ENCODE data around the gene PSD2. TPM values are rescaled to one million over a fixed set of nuclear protein-coding genes. Genes with fewer than 3 reads are reported as not detected.

The PSD2 gene
- total RNA-seq, 1 experiment from 2014 or later: 0.79 TPM

DNA sequence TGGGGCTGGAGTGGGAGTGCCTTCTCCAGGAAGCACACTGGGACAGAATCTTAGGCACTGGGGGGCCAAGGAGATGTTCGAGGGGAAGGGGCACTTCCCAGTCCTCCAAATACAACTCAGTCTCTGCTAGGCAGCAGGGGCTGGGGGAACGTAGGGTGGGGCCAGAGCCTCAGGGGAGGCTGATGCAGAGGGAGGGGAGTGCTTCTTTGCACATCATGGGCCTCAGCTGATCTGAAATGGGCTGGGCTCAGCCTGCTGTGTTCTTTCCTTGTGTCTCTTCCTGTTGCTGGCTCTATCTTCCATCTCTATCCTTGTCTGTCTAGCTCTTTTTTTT lies 15.6 kb downstream of the PSD2 start (continued):
- TF ChIP-seq, protein P1, sequence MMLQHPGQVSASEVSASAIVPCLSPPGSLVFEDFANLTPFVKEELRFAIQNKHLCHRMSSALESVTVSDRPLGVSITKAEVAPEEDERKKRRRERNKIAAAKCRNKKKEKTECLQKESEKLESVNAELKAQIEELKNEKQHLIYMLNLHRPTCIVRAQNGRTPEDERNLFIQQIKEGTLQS (IDR thresholded peaks at IDR 0.05): no peak
- no peak for TF ChIP-seq SRF (IDR thresholded peaks at IDR 0.05; ENCODE audit: low read depth)
- TF ChIP-seq CEBPB (IDR thresholded peaks at IDR 0.05; ENCODE audit: low read depth): no peak
- TF ChIP-seq, protein P2, sequence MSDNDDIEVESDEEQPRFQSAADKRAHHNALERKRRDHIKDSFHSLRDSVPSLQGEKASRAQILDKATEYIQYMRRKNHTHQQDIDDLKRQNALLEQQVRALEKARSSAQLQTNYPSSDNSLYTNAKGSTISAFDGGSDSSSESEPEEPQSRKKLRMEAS (IDR thresholded peaks at IDR 0.05): no peak
- no peak for TF ChIP-seq ELF1 (IDR thresholded peaks at IDR 0.05; ENCODE audit: borderline replicate concordance, low read depth)
- TF ChIP-seq ZNF274 (IDR thresholded peaks at IDR 0.05; ENCODE audit: low read depth, low read length): no peak
- TF ChIP-seq, protein P3, sequence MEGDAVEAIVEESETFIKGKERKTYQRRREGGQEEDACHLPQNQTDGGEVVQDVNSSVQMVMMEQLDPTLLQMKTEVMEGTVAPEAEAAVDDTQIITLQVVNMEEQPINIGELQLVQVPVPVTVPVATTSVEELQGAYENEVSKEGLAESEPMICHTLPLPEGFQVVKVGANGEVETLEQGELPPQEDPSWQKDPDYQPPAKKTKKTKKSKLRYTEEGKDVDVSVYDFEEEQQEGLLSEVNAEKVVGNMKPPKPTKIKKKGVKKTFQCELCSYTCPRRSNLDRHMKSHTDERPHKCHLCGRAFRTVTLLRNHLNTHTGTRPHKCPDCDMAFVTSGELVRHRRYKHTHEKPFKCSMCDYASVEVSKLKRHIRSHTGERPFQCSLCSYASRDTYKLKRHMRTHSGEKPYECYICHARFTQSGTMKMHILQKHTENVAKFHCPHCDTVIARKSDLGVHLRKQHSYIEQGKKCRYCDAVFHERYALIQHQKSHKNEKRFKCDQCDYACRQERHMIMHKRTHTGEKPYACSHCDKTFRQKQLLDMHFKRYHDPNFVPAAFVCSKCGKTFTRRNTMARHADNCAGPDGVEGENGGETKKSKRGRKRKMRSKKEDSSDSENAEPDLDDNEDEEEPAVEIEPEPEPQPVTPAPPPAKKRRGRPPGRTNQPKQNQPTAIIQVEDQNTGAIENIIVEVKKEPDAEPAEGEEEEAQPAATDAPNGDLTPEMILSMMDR (IDR thresholded peaks at IDR 0.05 in 2 of 3, conservative IDR thresholded peaks at IDR 0.05 in 1 of 3; ENCODE audit: borderline replicate concordance in 1 of 3, insufficient read depth in 1 of 3, low read depth in 2 of 3, low read length in 2 of 3): no peak

DNA sequence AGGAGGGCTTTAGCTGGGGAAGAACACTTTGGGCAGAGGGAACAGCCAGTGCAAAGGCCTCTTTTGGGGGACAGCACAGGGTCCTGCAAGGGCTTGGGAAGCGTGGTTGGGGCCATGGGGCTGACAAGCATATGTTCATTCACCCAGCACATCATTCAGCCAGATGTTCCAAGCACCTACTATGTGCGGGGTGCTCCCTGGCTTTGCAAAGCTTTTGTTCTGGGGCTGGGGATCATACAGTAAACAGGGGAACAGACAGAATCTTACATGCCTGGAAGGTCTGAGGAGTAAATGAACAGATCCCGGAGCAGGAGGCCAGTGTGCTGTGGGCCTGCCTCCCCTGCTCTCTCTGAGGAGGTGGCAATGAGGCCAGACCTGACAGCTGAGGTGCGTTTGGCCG lies 16.7 kb downstream of the PSD2 start:
- Histone ChIP-seq H3K4me3 (replicated peaks in 1 of 2; ENCODE audit: low read depth in 1 of 2, low read length in 2 of 2) (no peak overlapping the region), H3K4me2 (ENCODE audit: low read length) (no peak overlapping the region), H3K36me3 (ENCODE audit: control insufficient read depth in 1 of 2, insufficient read depth in 2 of 2, low read length in 2 of 2) (no peaks in the 10 kb centered on the region), H3K27ac (ENCODE audit: low read depth, low read length) (no peak overlapping the region), H3K9me3 (ENCODE audit: control insufficient read depth in 1 of 2, insufficient read depth in 1 of 2, low read depth in 1 of 2, low read length in 2 of 2) (no peaks in the 10 kb centered on the region), H2AFZ (ENCODE audit: low read depth, low read length, poor library complexity, severe bottlenecking) (no peak overlapping the region), H3K27me3 (ENCODE audit: insufficient read depth, low read length) (no peaks in the 10 kb centered on the region; the same call in 1 of the 2 replicates), H3K4me1 (ENCODE audit: control insufficient read depth in 1 of 2, insufficient read depth in 2 of 2, low read length in 2 of 2) (no peaks in the 10 kb centered on the region), H3K9ac (ENCODE audit: low read length) (no peak overlapping the region), H3K9me2 (ENCODE audit: insufficient read depth) (no peaks in the 10 kb centered on the region), H4K20me1 (ENCODE audit: insufficient read depth) (no peaks in the 10 kb centered on the region), H3K79me2 (ENCODE audit: insufficient read depth, low read length) (no peaks in the 10 kb centered on the region)
- TF ChIP-seq SIN3A (IDR thresholded peaks at IDR 0.05; ENCODE audit: low read depth) (no peak), POLR2A (IDR thresholded peaks at IDR 0.05; ENCODE audit: borderline replicate concordance, extremely low read depth, insufficient read depth, insufficient read length) (no peak), SP1 (IDR thresholded peaks at IDR 0.05; ENCODE audit: low read depth) (no peak), JUND (IDR thresholded peaks at IDR 0.05) (no peak), EZH2phosphoT487 (IDR thresholded peaks at IDR 0.05; ENCODE audit: borderline replicate concordance) (no peak), RAD21 (IDR thresholded peaks at IDR 0.05; ENCODE audit: low read depth) (no peak)
- no peak for ATAC-seq
- BruUV-seq (replicated peaks): no TSS peak
- ChIA-PET RAD21 (ENCODE audit: low non-redundant PET in 1 of 2, low total read pairs in 2 of 2, uncharacterized antibody in 2 of 2, unreplicated experiment in 2 of 2) (no interaction called here), CTCF (no interaction called here), POLR2A (no interaction called here)
- intact Hi-C loops (cut with micrococcal nuclease): no loop called here
- DNase-seq (ENCODE audit: low read depth, low spot score): no peak
